Endometrium (tissue), 2 donors: Measurements from ENCODE around the gene ROBO2.
A peak's percentile ranks its signal among the peaks of the same experiment; 100 is the strongest.

Source experiments
- FAIRE-seq: peaks from 2 replicates; lab custom pipeline; 2012; peaks lifted over from hg19 to GRCh38; lab: Jason Lieb, UNC
- donor health status: control.
- donor health status: control.

ROBO2 gene

GRCh38 chr3:77259694-77260093, 219.8 kb downstream of the ROBO2 start:
- no peak for FAIRE-seq

GRCh38 chr3:77262361-77262760, 222.5 kb downstream of the ROBO2 start:
- FAIRE-seq: no peak

DNA sequence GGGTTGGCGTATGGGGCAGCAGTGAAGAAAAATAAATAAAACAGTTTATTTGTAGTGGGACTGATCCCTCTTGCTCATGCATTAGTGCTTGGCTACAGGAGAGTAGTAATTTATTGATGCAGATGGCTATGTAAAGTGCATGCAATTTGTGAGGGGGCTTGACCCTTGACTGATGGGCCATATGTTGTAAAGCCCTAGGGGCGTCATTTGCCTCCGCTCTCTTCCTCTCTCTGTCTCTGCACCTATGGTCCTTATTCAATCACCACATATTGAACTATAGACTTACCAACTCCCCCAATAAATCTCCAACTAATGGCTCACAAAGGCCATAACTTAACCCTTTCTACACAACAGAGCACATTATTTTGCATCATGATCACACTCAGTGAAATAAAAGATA, 227.7 kb downstream of the ROBO2 start:
- no peak for FAIRE-seq

DNA sequence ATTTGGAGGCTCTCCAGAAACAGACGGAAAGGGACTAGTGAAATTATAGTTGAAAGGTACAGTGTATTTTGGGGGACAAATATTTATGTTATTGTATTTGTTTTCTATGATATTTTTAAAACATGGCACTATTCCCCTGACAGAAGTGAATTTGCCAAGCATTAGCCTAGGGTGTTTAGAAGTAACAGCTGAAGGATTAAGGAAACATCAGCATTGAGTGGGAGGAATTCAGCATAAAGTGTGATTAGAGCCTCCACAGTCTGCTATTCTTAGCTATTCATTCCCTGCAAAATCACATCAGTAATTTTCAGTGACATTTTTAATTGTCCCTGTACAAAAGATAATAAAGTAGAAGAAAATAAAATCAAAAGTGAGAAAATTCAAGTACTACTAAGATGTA, 231.4 kb downstream of the ROBO2 start:
- FAIRE-seq: no peak

DNA sequence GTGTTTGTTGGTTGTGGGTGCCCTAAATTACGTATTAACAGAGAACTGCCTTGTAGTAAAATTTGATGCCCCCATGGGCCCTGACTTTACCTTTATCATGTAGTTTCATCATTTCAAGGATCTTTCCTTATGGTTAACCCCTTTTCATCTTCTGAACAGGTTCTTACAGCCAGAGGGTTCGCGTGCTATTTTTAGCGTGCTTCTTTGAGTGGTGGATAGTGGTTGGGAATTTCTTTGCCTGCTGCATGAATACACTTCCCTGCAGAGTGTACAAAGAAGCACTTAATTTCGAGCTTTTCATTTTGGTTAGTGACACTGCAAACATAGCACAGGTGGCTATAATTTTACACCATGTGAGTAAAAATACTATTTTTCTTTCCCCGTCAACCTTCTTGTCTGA, 231.8 kb downstream of the ROBO2 start:
- no peak for FAIRE-seq

- FAIRE-seq: no peak
Observed at GRCh38 chr3:77279276-77279675, 239.4 kb downstream of the ROBO2 start.

DNA sequence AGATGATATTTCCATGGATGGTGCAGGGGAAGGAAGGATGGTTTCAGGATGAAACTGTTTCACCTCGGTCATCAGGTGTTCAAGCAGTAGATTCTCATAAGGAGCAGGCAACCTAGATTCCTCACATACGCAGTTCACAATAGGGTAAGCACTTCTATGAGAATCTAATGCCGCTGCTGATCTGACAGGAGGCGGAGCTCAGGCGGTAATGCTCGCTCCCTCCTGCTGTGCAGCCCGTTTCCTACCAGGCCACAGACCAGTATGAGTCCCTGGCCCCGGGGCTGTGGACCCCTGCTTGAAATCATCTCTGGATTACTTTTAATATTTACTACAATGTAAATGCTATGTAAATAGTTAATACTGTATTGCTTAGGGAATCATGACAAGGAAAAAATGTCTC, 241.8 kb downstream of the ROBO2 start:
- no peak for FAIRE-seq

- FAIRE-seq: no peak
Observed at GRCh38 chr3:77283108-77283507, 243.2 kb downstream of the ROBO2 start.

DNA sequence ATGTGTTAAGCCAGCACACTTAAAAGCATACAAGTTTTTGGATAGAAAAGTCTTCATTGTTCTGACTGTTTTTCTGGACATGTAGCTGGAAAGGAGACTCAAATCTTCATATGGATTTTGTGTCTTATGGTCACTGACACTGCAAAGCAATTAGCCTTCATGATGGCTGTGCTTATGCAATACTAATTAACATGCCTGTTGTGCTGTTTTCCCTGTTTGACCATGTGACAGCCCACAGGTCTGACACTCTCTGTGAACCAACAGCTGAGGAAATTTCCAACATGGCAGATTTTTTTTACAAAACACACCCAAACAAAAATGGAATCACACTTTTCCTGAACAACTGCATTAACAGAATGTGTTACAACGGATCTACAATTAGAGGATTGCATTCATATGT, 248.4 kb downstream of the ROBO2 start:
- no peak for FAIRE-seq

DNA sequence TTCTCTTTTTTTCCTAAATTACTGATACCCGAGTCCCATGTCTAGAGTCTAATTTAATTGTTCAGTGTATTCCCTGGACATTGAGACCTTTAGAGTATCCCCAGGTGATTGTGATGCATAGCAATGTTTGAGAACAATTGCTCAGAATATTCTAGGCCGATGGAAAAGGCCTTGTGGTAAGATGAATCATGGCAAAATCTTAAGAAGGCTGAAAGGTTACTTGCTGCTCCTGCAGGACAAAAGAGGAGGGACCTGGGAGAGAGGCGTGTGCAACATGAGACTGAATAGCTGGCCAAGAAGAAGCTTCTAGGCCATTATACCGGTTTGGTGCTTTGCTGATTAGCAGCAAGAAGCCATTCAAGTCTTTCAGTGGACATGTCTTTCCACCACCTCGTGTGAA, 256.6 kb downstream of the ROBO2 start:
- FAIRE-seq: no peak

- FAIRE-seq: no peak
Observed at GRCh38 chr3:77298417-77298816, 258.5 kb downstream of the ROBO2 start.

DNA sequence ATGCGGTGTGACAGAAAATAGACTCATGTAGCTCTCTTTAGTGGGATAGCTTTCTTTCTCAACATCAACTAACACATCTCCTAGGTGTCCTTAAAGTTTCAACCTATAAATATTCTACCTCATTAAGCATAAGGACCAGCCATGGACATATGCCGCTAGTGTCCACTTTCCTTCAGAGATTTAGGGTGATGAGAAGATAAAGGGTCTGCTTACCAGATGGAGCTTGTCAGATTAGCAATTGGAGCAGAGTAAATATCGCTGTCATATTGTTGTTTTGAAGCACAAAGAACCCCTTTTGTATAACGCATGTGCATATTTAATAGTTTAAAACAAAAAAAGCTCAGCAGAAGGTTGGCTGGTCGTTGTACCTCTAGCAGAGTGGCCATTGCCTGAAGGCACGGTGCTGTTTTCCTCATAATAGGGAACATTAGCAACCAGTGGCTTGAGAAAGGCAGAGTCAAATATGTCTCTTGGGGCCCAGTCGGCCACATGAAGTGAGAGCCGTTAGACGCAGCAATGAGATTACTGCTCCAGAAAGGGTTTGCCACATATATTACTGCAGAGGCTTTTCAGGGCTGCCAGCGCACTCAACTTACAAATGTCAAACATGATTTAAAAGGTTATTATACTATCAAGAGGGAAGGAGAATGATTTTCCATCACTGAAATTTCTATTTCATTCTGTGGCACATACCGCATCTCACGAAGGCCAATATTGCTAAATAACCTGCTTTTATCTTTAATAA, 264.2 kb downstream of the ROBO2 start:
- FAIRE-seq: no peak

DNA sequence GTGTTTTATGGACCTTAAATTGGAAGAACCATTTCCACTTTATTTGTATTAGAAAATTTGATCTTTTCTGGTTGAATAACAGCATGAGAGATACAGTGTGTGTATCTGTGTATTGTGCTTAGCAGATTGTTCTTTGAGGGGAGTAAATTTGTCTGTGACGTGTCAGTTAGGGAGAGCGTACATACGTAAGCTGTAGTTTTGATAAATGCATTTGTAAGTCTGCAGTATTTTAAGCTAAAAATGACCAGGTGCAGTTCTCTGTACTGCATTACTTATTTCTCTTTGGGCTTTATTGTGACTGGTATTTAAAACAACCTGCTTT, 264.8 kb downstream of the ROBO2 start:
- no peak for FAIRE-seq

GRCh38 chr3:77309460-77309859, 269.6 kb downstream of the ROBO2 start:
- FAIRE-seq: no peak

DNA sequence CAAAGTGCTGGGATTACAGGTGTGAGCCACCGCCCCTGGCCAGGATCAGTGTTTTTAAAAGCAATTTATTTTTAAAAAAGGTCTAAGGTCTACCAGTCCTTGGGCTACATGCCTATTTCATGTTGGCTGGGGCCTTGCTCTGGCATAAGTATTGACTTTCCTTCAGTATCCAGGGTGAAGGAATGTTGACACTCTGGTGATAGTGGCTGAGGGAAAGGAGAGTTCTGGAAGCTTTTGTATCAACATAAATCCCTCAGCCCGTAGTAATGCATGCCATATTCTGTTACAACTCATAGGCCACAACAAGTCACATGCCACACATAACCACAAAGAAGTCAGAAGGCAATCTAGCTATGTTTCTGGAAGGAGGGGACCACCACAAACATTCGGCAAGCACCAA, 273.9 kb downstream of the ROBO2 start:
- no peak for FAIRE-seq

- FAIRE-seq: no peak
Observed at GRCh38 chr3:77319711-77320110, 279.8 kb downstream of the ROBO2 start.

DNA sequence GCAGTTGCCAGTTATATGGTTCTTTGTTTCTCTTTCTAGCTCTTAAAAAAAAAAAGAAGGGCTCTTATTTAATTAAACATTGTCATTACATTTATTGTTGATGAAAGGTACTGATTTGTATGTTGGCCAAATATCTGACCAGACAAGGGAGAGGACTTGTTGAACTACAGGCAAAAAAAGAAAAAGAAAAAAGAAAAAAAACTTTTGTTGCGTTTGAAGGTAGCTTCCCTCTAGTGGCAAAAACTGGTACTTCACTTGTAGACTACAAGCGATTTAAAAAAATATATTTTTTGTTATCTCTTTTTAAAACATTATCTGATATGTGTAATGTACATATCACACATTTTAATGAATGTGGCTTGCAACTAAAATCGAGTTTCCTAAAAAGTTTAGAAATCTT, 280.6 kb downstream of the ROBO2 start:
- peak; percentile 59 for FAIRE-seq

- FAIRE-seq: no peak
Observed at GRCh38 chr3:77321646-77322045, 281.7 kb downstream of the ROBO2 start.

GRCh38 chr3:77323626-77324025, 283.7 kb downstream of the ROBO2 start:
- no peak for FAIRE-seq

- FAIRE-seq: no peak
Observed at GRCh38 chr3:77324105-77324504, 284.2 kb downstream of the ROBO2 start.

GRCh38 chr3:77325280-77325679, 285.4 kb downstream of the ROBO2 start:
- FAIRE-seq: no peak

GRCh38 chr3:77325702-77326101, 285.8 kb downstream of the ROBO2 start:
- FAIRE-seq: no peak

DNA sequence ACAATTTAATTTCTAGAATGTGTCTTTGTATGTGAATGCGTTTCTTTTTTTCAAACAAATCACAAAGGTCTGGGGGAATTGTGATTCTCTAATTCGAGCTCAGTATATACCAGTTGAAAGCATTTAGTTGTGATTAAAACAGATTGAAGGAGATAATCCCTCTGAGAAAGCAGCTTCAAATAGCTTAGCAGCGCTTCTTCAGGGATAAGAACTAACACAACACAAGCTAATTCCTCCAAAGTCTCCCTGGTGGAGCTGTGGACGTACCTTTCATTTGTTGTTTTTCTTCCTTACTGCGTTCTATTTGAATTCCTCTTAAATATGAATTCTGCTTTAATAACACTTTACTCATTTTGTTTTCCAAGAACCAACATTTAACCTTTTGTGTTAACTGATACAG, 286.7 kb downstream of the ROBO2 start:
- FAIRE-seq: no peak

- peak; percentile 37 for FAIRE-seq
Observed at GRCh38 chr3:77328690-77329089, 288.8 kb downstream of the ROBO2 start.

- no peak for FAIRE-seq
Observed at GRCh38 chr3:77329116-77329515, 289.2 kb downstream of the ROBO2 start.
